DMS 273 treated with DMSO at 0.1 percent for 48 hours (cell line): Measurements from ENCODE around the gene ADRA2C.

Experiments used
- DNase-seq: peaks from one replicate; lab custom pipeline; 2025; lab: John Stamatoyannopoulos, UW

Gene ADRA2C

DNA sequence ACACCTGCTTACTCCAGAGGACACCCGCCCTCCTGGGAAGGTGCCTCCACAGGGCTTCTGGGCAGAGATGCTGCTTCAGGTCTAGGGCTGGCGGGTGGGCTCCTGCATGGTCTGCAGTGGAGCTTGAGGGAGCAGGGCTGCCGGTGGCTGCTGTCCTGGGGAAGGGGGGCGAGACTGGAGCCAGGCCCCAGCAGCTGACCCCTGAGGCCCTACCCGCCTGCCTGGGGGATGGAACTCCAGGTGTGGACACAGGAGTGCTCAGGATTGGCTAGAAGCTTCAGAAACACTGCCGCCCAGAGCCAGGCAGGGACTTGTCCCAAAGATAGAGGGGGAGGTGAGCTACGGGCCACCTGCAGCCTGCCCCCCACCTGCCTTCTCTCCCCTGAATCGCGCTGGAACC, 33.0 kb upstream of the ADRA2C start:
- DNase-seq: no peak

DNA sequence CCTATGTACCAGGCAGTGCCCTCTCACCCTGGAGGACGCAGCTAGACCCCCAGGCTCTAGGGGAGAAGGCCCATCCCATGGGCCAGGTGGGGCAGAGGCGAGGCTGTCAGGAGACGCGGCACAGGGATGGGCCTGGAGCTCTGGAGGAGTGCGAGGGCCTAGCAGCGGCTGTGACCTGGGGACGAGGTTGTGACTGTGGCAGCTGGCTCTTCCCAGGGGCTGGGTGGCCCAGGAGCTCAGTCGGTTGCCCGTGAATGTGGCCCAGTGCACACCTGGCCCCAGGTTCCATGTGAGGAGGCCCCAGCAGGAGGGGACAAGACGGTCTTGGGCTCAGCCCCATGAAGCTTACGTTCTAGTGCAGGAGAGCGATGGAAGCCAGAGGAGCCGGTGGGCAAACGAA, 31.0 kb upstream of the ADRA2C start:
- no peak for DNase-seq

DNA sequence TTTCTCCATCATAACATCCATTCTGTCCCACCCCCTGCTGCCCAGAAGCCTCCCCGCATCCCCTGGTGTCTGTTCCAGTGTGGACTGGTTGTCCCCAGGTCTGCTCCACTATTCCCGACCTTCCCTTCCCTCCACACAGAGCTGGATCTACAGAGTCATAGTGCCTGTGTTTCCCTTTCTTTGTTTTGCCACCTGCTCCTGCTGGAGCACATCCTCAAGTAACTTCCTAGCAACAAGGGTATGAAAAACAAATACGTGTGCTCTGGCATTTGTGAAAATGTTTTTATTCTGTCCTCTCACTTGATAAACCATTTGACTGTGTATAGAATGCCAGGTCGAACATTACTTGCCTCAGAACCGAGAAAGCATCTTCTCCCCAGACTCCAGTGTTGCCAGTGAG, 29.9 kb upstream of the ADRA2C start:
- DNase-seq: no peak

DNA sequence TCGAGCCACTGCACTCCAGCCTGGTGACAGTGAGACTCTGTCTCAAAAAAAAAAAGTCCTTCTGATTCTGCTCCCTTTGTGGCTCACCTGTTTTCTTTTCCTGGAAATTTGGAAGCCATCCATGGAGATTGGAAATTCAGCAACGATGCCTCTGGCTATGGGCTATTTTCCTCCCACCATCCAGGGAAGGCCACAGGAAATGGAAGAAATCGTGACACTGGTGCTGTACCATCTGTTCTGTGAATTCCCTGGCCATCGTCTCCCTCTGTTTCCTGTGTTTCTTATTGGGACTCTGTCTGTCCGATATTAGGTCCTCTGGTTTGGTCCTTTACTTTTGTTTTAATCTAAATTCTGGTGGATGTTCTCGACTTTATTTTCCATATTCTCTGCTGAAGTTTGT, 29.4 kb upstream of the ADRA2C start:
- DNase-seq: no peak

DNA sequence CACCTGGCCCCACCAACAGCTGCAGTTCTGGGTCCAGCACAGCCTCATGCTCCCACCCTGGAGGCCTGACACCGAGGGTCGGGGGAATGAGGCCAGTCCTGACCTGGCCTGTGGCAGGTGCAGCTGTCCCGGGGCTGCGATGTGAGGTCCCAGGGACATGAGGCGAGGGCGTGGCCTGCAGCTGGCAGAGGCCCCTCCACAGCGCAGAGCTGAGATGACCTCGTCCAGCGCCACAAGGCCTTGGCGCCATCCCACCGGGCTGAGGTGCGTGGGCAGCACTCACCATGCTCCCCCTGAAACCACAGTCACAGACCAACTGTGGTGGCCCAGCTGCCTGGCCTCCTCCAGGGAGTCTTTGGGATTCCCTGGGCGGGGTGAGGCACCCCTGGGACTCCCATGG, 26.6 kb upstream of the ADRA2C start:
- no peak for DNase-seq

DNA sequence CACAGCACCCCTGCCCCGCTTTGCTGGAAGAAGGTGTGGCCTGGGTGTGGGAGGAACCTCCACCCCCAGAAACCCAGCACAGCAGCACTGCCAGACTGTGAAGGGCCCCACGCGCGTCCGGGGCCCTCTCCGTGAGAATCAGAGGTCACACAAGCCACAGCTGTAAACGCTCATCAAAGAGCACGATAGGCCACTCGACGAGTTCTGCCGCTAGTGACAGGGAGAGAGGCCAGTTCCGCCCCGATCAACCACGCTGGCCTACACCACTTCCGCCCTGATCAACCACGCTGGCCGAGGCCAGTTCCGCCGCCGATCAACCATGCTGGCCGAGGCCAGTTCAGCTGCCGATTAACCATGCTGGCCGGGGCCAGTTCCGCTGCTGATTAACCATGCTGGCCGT, 25.9 kb upstream of the ADRA2C start:
- no peak for DNase-seq

DNA sequence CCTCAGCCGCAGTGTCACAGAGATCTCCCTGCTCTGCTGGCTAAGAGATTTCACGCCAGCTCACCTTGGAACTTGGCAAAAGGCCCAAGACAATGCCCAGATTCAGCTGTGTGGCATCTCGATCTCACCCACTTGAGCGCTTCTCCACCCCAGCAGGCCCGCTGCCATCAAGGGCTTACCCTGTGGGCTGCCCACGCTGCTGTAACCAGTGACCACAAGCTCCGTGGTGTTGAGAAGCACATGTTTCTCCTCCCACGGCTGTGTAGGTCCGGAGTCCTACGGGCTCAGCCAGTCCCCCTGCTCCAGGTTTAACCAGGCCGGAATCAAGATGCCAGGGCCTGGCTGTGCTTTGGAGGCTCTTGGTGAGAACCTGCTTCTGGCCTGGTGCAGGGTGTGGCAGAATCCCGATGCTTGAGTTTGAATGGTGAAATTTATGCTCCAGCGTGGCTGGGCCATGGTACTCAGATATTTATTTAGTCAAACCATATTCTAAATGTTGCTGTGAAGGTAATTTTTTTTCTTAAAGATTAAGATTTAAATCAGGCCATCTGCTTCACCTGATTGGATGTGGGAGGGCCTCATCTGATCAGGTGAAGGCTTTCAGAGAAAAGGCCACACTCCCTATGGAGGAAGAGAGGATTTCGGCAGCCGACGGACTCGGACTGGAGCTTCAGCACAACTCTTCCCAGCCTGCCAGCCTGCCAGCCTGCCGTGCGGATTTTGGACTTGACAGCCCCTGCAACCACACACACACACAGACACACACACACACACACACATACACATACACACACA, 24.8 kb upstream of the ADRA2C start:
- no peak for DNase-seq

DNA sequence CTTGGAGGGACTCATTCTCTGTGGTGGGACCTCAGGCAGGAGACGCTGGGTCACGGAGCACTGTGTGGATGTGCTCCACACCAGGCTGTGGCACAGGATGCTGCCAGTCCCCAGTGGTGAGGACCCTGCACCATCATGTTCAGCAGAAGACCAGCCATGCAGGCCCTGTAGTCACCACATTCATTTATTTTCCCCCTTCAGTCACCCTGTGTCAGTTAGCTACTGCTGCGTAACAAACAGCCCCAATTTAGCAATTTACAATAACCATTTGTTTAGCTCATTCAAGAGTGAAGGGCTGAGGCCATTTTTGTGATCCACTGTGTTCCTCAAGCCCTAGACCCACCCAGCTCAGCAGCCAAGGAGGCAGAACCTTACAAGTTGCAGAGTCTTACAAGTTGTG, 23.6 kb upstream of the ADRA2C start:
- DNase-seq: no peak

DNA sequence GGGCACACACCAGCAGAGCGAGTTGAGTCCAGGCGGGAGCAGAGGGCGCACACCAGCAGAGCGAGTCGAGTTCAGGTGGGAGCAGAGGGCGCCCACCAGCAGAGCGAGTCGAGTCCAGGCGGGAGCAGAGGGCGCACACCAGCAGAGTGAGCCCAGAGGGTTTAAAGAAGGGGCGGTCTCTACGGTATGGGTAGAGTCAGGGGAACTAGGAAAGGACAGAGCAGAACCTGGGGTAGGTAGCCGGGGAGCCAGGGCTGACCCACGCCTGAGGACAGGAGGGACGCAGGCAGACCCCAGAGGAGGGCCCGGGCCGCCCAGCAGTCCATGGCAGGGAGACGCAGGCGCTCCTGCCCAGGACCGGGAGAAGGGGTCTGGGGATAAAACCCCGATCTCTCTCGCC, 22.0 kb upstream of the ADRA2C start:
- DNase-seq: no peak

DNA sequence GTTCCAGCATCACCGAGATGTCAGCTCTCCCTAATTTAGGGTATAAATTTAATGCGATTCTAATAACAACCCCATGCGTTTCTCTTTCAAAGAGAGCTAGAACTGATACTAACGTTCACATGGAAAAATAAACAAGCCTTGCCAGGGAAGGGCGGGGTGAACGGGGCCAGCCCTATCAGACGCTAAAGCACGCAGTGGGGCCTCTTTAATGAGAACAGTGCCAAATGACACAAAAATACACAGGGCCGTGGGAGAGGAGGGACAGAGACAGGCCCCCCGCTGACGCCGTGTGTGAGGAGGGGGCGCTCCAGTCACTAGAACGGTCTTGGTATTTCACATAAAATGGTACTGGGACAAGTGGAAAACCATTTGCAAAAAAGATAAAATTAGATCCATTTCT, 21.3 kb upstream of the ADRA2C start:
- DNase-seq: no peak

DNA sequence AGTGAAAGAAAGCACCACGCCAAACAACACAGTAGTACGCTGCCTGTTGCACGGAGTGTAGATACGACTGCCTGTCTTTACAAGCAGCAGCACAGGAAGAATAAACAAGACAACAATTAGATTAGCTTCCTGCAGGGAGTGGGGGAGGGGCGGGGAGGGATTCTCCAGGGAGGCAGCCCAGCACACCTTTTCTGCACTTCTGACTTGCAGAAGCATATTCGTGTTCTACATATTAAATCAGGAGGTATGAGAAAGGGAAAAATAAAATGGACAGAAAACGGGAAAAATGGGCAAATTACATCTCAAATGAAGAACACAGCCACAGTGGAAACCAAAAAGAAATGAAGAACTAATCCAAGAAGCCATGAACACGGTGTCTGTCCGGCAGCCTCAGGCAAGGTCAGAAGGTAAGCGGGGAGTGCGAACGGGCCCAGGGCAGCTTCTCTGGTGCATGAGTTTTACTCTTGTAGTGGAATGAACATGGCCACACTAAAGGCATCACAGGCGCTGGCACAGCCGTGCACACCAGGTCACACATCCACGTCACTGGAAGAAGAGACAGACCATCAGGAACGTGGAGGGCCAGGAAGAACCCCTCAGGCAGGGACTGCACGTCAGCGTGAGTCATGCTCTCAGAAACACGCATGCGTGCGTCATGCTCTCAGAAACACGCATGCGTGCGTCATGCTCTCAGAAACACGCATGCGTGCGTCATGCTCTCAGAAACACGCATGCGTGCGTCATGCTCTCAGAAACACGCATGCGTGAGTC, 20.1 kb upstream of the ADRA2C start:
- DNase-seq: no peak

DNA sequence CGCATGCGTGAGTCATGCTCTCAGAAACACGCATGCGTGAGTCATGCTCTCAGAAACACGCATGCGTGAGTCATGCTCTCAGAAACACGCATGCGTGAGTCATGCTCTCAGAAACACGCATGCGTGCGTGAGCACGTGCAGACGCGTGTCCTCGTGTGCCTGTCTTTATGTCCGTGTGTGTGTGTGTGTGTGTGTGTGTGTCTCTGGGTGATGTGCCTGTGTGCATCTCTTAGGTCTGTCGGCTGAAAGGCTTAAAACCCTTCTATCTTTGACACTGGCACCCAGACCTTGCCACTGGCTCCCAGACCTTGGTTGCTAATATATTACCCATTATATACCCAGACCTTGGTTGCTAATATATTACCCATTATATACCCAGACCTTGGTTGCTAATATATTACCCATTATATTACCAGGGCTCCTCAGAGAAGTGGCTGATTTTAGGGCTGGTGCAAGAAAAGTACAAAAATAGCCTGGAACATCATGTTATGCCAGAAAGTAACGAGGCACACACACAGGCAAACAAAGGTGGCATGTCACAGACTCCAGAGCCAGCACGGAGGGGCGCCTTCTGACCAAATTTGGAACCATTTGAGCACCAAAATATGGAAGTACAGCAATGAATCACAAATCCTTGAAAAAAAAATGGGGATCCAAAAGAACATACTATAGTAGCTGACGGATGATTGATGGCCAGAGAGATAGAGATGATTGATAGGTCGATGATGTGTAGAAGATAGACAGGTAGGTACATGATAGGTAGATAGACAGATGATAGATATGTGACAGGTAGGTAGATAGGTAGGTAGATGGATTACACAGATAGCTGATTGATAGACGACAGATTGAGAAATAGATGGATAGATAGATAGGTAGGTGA, 19.2 kb upstream of the ADRA2C start:
- DNase-seq: no peak

DNA sequence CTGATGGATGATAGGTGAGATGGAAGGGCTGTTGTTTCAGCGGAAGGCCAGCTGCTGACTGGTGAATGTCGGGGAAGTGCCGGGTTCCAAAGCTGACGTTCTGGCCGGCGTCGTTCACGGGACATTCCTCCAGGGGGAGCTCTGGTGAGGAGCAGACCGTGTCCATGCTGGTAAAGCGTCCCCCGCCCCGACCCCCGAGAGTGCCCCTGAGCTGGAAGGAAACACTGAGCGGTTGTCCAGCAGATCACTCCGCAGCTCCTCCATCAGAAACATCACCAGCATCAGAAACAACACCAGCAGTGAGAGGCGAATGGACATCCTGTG, 18.6 kb upstream of the ADRA2C start:
- no peak for DNase-seq

DNA sequence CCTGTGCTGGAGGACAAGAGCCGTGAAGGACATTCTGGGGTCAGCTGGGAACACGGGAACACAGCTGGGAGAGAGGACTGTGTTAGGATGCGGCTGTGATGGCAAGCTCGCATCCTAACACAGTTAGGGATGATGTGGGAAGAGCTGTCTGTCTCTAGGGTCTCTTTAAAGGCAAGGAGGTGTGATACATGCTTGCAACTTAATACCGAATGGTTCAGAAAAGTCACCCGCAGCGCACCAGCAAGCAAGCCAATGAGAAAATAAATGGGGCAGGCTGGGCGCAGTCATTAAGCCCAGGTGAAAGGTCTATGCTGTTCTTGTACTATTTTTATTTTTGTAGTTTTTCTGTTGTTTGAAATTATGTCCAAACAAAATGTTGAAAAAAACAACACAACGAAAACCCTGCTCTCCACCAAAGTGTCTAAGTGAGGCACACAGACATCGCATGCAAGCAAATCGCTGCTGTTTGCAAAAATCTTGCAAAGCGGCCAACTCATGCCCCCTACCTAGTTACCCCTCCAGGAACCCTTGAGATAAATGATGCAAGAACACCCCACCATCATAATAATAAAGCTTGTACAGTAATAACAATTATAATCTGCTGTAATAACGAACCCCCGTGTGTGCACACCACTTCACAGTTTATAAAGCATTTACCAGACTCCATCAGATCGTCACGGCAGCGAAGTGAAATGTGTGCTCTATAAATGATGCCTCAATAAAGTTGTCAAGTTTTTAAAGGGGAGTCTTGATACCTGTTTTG, 17.9 kb upstream of the ADRA2C start:
- no peak for DNase-seq

DNA sequence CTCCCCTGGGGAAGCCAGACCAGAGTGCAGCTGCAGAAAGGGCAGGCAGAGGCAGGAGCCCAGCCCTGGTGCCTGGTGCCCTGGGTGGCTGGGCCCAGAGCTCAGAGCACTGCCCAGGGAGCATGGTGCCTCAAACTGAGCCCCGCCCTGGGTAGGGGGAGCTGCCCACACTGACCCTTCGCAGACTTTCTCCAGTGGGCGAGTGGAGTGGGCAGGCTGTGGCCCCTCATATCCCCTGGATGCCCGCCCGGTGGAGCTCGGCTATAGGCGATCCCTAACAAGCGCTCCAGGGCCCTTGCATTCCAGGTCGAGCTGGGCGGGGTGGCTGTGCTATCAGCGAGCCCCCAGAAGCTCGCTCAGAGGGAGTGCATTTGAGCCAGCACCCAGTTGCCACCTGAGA, 17.1 kb upstream of the ADRA2C start:
- DNase-seq: no peak

DNA sequence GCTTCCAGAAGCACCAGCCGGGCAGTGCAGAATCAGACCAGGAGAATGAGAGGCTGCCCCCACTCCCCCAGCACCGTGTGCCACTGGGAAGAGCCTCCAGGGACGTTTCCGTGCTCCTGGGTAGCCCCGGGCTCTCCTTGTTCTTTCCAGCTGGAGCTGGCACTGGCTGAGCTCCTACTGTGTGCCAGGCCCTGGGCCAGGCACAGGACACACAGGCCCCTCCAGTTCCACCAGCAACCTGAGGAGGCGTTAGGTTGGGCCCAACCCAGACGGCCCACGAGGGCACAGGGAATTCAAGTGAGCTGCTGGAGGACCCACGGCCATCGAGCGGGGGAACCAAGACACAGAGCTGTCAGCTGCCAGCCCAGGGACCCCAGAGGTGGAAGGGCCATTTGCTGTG, 15.9 kb upstream of the ADRA2C start:
- DNase-seq: no peak

DNA sequence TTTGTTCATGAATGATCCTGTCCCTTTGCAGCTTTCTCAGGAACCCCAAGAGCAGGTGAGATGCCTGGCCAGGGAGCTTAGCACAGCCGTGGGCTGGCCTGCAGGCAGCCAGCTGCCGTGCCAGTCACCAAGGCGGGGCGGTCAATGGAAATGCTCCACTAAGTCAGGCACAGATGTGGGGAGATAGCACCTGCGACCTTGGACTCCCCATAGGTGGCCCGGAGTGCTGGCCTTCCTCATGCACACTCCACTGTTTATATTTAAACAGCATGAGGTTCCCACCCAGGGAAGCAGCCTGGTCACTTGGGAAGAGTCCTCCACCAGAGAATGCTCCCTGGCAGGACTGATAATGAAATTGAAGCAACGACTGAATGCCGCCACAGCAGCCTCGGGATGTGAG, 14.2 kb upstream of the ADRA2C start:
- DNase-seq: no peak

DNA sequence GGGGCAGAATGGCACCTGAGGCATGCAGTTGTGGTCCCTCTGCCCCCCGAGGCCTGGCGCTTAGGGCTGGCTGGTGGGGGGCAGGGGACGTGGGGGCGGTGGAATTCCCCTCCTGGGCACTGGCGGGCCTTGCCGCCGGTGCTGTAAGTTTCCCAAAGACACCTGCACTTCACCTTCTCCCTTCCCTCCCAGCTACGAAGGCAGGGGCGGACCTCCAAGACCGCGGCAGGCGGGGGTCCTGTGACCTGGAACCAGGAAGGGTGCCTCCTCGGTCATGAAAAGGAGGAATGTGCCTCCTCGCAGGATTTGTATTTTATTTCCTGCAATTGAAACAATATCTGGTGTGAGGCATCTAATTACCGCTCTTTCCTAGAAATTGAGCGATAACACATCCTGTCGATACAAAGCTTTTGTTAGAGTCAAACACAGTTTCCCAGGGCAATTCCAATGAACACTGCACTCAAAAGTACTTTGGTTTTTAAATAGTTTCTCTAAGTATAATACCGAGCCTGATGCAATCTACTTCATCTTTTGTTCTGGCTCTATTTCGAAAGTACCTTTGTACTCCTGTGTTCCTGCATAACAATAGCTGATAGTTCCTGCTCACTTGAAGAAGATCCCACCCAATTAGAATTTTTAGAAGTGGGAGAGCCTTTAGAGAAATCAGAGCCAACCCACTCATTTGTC, 12.3 kb upstream of the ADRA2C start:
- DNase-seq: no peak

DNA sequence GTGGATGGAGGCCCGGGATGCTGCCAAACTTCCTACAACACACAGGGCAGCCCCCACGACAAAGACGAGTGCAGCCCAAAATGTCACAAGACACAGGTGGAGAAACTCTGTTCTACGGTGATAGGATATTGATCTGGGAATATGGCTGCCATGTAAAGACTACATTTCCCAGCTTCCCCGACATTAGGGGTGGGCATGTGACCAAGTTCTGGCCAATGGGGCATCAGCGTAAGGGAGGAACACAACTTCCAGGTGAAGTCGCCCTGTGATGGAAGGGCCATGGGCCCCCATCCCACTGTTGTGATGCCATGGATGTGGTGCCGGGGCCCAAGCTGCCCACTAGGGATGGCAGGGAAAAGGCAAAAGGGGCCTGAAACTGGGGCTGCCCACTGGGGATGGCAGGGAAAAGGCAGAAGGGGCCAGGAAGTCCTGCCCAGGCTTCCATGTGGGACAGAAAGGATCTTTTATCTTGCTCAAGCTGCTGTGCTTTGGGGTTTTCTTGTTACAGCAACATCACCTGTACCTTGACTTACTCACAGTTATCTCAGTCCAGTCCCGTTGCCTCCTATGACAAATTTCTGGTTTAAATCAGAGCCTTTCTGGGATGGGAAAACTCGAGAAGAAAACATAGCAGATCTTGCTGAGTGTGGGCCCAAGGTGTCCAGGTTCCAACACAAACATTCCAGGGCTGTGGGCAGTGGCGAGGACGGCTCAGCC, 9.7 kb upstream of the ADRA2C start:
- no peak for DNase-seq

DNA sequence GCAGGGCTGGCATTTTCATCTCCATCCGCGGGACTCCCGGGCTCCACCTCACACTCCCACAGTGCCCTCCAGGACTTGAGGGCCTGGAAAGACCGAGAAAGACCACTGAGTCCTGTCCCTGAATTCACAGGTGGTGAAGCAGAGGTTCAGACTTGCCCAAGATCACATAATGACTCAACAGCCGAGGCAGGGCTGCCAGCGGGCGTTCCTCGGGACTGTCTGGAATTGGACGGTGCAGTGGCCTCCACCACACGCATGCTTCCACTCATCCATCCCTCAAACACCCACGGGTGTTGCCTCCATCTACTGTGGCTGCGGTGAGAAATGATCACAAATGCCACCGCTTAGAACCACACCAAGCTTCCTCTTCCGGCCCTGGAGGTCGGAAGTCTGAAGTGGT, 6.9 kb upstream of the ADRA2C start:
- DNase-seq: no peak

DNA sequence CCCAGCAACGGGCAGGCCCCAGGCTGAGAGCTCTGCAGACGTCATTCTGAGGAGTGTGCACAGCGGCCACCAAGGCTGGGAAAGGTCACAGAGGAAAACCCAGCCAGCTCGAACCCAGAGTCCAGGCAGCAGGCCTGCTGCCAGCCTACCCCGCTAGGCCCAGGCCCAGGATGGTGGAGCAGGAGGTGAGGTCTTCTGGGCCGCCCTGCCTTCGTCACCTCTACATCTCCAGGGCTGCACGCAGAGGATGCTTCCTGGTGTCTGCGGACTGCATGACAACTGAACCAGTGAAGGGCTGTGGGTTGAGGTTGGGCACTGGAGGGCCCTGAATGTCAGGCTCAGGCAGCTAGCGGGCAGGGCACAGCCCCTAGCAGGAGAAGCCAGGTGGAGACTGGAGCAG, 5.8 kb upstream of the ADRA2C start:
- no peak for DNase-seq
